GM18507 (cell line): Measurements from ENCODE around the gene RORB.

Experiments
- DNase-seq: peaks from one replicate; pipeline ENCODE4 v3.0.0; 2011; ENCODE audit warnings: low read depth; ENCODE audit not compliant: insufficient read length; ENCODE audit errors: extremely low spot score
- FAIRE-seq: peaks from 2 replicates; lab custom pipeline; 2011; peaks lifted over from hg19 to GRCh38; lab: Jason Lieb, UNC

The RORB gene

DNA sequence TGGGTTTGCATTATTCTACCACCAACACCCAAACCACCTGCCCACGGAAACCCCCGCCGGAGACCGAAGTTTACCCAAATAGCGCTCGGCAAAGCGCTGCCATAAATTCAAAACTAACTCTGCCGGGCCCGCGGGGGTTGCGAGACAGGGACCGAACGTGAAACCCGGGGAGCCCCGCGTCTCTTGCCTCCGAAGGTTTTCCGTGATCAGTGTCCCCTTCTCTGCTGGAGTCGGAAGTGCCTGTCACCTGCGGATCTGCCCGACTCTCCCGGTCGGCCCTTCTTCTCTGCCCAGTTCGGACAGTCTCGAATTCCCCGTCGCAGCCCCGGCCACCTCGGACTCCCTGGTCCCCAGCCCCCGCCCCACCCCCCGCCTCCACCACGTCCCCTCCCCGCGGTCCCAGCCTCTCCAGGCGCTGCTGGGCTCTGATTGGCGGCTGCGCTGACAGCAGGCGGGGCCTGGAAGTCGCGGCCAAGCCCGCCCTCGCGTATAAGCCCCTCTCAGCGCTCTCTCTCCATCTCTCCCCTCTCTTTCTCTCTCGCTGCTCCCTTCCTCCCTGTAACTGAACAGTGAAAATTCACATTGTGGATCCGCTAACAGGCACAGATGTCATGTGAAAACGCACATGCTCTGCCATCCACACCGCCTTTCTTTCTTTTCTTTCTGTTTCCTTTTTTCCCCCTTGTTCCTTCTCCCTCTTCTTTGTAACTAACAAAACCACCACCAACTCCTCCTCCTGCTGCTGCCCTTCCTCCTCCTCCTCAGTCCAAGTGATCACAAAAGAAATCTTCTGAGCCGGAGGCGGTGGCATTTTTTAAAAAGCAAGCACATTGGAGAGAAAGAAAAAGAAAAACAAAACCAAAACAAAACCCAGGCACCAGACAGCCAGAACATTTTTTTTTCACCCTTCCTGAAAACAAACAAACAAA lies at the start of gene RORB:
TSS of gene RORB (plus strand) at position 517 of the 929 bp plus-strand sequence. CDS start 642 bp downstream, outside the sequence.
- FAIRE-seq (peak; percentile 49), DNase-seq (no peak)

DNA sequence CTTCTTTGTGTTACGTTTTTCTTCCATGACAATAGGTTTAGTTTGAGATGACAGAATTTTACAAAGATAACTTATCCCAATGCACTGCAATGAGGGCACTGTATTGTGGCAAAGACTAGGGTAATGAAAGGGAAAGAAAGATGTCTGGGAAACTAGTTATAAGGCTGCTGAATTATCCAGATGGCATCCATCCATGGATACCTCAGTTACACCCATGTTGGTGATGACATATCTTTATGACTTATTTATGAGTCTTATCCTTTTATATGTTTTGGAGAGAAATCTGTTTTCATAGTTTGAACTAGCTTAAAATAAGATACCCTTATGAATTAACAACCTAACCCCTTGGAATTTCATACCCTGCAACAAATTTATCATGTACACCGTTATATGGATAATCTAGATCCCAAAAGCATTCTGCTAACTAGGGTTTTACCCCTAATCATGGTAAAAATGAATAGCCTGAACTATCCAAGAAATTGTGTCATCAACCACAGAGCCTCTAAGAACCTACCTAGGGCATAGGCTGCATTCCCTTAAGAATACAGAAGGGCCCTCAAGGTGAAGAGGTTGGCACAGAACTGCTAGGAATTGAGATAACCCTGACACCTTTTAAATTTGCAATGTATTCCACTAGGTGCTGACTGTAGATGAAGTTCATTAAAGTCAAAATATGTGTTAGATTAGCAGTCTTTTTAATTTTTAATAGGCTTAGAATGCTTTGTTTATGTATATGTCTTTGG lies 49.5 kb upstream of the RORB start:
- FAIRE-seq (no peak), DNase-seq (no peak)

DNA sequence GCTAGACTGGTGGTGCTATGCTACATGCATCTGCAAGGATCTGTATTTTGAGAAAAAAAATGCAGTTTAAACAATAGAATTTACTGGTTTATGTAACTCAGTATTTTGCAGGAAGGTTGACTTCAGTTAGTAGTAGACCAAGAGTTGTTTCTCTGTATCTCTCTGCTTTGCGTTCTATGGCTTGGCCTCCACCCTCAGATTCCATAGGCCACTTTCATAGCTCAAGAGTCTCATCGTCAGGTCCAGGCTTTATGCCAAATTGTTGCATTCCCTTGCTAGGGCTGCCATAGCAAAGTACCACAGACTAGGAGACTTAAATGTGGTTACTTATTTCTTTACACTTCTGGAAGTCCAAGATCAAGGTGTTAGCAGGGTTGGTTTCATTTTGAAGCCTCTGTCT lies 48.1 kb upstream of the RORB start:
- no peak for FAIRE-seq
- DNase-seq, result no peak

DNA sequence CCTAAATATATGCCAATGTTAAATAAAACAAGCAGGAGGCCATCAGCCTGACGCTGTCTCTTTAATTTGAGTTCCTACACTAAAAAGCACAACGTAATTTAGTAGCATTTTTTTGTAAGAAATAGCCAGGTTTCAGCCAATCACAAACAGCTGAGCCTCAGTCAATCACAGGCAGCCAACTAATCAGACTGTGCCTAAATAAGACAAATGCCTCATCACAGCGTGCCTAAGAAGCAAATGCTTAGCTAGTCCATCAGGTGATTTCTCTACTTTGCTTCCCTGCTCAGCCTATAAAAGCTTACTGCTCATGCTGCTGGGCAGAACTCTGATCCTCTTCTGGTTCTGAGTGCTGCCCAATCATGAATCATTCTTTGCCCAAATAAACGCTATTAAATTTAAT lies 38.3 kb upstream of the RORB start:
- no peak for DNase-seq
- FAIRE-seq, result no peak

DNA sequence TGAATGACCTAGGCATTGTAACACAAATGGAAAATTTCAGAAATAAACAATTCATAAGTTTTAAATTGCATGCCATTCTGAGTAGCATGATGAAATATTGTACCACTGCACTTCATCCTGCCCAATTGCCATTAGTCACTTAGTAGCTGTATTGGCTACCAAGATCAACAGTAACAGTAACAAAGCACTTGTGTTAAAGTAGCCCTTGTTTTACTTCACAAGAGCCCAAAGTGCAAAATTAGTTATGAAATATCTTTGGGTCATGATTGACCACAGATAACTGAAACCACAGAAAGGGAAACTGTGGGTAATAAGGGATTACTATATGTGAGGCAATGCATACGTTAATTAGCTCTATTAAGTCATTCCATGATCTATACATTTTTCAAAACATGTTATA lies 33.3 kb upstream of the RORB start:
- FAIRE-seq (no peak), DNase-seq (no peak)

DNA sequence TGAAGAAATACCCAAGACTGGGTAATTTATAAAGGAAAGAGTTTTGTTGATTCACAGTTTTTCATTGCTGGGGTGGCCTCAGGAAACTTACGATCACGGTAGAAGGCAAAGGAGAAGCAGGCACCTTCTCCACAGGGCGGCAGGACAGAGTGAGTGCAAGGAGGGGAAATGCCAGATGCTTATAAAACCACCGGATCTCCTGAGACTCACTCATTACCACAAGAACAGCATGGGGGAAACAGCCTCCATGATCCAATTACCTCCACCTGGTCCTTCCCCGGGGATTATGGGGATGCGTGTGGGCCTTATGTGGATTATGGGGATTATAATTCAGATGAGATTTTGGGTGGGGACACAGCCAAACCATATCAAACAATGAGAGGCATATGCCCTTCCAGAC lies 18.5 kb upstream of the RORB start:
- DNase-seq (no peak), FAIRE-seq (no peak)

DNA sequence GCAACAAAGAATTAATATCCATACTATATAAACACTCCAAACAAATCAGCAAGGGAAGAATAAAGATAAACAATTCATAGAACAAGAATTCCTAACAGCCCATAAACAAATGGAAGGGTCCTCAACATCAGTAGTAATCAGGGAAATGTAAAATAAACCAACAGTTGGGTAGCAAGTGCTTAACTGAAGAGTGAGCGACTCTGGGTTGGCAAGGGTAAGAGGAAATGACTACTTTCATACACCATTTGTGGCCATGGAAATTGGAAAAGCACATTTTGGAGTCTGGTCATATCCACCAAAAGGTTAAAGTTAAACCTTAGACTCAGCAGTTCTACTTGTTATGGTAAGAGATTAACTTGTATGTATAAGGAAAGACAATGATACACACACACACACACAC lies 17.4 kb upstream of the RORB start:
- no peak for FAIRE-seq
- DNase-seq, result no peak

DNA sequence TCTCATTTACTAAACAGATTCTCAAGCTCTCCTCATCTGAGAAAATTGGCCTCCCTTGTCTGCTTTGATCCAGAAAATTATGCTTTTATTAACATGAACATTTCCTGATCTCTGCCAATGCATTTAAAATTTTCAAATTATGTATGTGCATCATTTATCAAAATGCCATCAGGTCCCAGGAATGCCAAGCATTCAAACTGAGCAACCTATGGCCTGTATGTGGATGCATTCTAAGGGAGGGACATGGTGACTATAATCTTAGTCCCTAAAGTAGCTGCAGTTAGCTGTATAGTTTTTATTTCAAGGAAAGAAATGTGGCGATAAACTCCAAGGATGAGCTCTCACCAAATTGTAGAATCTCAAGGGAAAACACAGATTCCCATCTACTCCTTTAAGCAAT lies 9.7 kb upstream of the RORB start:
- DNase-seq, result no peak
- FAIRE-seq, result no peak

DNA sequence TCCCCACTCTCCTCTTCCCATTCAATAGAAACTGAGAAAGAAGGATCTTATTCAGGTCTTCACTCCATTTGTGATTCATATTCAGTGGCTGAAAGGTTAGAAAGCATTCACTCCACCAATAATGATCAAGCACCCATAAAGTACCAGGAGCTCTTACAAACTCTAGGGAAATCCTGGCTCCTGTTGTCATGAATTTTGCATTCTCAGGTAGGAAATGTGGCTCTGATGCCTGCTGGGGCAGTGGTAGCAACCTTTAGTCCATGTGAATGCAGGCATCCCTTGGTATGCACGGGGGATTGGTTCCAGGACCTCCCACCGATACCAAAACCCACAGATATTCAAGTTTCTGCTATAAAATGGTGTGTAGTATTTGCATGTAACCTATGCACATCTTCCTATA lies 3.6 kb upstream of the RORB start:
- DNase-seq, result no peak
- no peak for FAIRE-seq

DNA sequence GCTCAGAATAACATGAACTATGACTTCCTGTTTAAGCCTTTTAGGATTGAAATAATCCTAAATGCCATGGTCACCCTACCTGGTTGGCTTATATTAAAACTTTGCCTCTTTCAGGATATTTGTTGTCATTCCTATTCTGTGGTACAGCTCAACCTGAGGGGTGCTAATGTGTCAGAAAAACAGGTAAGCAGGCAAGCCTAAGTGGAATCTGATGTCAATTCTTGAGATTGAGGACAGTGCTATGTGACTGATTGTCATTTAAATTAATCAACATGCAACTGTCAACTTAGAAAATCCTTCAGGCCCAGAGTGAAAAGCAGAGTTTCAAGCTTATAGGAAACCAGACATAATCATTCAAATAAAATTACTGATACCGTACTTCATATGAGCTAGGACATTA lies 2.6 kb upstream of the RORB start:
- DNase-seq (no peak), FAIRE-seq (no peak)

DNA sequence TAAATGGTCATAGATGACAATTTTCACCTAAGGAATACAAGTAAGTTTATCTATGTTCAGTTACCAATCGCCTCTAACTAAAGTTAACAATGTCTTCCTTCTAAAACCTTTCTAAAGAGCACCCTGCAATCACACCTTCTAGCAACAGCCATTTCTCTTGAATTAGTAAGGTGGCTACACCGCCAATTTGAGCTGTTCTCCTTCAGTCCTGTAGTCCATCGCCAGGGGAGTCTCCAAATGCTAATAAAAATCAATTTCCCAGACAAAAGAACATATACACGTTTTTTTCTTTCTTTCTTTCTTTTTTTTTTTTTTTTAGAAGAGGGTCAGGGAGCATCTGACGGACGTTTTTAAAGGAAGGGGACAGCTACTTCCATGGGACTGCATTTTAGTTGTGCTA lies 729 bp upstream of the RORB start:
- DNase-seq, result no peak
- FAIRE-seq, result no peak

DNA sequence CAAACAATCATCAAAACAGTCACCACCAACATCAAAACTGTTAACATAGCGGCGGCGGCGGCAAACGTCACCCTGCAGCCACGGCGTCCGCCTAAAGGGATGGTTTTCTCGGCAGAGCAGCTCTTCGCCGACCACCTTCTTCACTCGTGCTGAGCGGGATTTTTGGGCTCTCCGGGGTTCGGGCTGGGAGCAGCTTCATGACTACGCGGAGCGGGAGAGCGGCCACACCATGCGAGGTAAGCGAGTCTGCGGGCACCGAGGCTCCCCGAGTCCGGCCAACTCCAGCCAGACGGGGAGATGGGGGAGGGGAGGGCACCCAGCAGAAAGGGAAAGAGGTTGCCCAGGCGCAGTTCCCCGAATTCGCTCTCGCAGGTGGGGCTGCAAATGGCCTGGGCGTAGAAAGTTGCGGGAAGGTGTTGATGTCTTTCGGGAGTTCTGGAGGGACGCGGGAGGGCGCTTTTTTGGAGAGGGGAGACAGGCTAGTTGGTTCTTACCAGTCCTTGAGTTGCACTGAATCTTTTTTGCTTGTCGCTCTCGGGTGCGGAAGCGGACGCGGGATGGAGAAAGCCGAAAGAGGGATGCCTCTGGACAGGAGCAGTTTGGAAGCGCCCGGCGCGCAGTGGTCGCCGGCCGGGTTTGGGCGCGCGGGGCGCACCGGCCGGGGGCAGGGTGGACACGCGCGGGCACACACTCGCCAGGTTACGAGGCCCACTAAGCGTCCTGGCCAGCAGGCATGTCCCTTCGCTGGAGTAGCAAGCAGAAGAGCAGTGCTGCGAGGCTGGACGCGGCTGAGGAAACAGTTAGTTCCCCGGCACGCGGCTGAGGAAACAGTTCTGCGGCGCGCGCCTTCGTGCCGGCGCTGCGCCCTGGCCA lies 849 bp downstream of the RORB start:
- DNase-seq (no peak), FAIRE-seq (no peak)

DNA sequence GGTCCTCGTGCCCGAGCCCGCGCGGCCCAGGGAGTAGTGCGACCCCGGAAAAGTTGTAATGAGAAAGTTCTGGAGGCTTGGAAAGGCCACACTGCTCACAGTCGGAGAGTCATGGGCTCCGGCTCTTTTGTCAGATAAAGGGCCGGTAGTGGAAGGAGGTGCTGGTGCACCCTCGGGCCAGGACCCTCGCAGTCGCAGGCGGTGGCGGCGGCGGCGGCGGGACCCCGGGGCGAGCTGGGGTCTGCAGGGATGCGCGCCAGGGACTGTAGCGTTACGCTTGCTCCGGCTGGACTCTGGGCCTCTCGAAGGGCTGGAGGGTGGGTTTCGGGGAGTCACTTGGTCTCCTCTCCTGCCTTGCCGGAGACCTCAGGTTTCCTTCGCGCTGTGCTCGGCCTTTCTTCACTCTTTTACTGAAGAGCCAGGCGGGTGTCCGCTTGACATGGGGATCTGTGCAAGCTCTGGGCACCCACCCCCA lies 1.5 kb downstream of the RORB start:
- DNase-seq, result no peak
- no peak for FAIRE-seq

DNA sequence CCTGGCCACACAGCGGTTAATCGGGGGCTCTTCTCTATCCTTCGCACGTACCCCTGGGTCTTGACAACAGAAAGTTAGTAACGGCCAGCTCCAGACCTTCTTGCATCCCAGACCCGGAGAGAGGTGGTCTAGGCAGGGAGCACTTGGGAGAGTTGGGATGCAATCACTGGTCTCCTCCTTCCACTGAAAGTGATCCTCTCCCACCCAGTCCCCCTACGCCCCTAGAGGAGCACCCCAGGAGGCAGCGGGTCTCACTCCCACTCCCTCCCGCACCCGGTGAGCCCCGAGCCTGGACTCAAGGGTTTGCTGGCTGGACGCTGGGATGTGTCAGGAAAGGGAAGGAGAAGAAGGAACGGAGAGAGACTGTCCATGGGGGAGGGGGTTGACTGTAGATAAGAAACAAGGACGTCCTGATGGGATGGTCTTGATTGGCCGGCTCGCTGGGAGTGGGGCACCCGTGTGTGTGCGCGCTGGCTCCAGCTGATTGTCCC lies 2.0 kb downstream of the RORB start:
- DNase-seq (no peak), FAIRE-seq (no peak)

DNA sequence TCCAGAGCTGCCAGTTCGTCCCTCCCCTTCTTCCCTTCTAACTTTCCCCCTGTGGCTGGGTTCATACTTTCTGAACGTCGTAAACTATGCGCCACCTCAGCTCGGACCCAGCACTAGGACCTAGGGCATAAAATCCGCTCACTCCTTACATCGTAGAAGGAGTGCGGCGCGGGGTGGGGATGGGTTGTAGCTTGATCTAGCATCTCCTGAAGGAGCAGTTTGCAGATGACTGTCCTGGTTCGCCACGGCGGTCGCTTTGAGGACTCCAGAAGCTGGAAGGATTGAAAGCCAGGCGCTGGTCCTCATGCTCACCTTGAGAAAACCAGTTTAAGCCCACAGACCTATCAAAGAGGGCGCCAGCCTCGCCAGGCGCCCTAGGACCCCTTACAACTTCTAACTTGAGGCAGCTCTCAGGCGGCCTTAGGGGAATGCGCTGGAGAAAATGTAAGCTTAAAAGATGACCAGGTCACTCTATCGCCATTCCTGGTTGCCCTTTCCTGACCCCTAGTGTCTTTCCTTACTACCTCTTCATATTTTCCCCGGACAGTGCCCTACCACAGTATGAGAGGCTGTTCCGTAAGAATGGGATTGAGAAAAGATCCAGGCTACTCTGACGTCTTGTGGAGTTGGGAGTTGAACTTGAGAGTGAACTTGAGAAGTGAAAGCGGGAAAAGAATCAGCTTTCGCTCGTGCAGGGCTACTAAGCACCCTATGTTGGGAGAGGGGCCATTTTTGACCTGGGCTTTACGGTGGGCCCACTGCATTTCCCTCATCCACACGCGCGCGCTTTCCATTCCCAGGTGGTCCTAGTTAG lies 2.8 kb downstream of the RORB start:
- FAIRE-seq (no peak), DNase-seq (no peak)

DNA sequence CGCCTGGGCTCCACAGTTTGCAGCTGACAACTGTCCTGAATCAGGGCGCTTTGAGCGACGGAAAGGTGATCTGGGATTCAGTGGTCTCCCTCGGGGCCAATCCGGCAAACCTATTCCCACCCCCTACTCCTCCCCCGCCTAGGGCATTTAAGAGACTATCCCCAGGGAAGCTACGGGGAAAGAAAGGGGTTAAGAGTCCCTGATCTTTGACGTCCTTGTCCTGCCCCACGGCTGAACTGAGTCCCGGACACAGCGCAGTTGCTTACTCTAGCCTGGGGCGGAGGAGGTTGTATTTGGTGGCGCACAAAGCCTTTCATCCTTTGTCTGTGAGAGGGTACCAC lies 3.4 kb downstream of the RORB start:
- FAIRE-seq (no peak), DNase-seq (no peak)

DNA sequence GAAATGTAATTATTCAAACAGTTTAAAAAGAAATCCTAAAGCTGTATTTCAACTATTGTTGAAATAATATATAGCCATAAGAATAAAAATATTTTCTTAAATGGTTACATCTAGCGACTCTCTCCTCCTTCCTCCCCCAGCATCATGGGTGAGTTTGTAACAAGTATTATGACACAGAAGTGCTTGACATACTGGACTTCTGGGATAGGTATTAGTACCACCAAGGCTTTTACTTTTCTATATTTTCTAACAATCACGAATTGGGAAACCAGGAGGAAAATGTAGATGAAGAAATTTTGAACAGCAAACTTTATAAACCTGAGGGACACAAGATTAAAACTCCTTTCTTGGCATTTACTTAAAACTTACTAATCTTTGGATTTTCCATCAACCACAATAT lies 4.4 kb downstream of the RORB start:
- DNase-seq, result no peak
- no peak for FAIRE-seq

DNA sequence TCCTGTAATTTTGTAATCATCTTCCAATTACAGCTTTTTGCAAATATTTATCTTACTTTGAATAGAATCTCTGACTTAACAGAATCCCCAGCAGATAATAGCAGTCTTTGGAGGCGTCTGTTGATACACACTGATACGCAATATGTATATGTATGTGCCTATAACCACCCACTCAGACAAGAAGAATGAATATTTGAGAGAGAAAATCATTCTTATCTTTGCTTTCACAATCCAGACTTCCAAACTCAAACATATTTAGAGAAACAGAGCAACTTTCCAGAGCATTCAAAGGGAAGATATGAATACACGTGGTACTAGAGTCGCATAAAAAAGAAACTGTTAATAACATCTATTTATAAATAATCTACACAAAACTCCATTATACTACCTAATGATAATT lies 6.1 kb downstream of the RORB start:
- no peak for FAIRE-seq
- DNase-seq, result no peak

DNA sequence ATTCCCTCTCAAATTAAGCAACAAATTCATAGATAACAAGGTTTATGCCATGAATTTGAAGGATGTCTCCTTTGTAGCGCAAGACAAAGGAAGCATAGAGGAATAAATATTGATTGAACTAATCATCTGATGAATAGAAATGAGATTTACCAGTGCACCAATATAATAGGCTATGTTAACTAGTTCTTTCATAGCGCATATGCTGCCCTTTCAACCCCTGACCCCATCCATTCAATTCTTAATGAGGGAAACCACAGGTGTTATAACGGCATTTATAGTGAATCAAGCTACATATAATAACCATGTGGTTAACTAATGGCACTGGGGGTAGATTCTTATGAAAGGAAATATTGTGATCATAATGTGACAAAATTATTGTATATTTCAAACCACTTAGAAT lies 6.5 kb downstream of the RORB start:
- no peak for FAIRE-seq
- DNase-seq, result no peak
